Activated CD8-positive, alpha-beta T cell treated with anti-CD3 and anti-CD28 coated beads for 36 hours (primary cell): Measurements from ENCODE around the gene TXNDC2. TPM values are rescaled to one million over a fixed set of nuclear protein-coding genes. Genes with fewer than 3 reads are reported as not detected.
"Not testable (repeated sequence)": the region's sequence is repeated elsewhere in the genome, so short reads cannot be mapped to it uniquely, and the experiment has no call there.

Experiments used
- ATAC-seq: fragments of 200-7000 bp; cut with Tn5 transposase; one replicate; pipeline ENCODE4 v1.10.0; 2021; ENCODE audit warnings: mild to moderate bottlenecking, moderate library complexity
- CTCF ChIA-PET: fragments of 350-600 bp; sonication (Branson Sonifier 250); formaldehyde crosslinking; loops from one replicate; lab custom pipeline; 2021; ENCODE audit warnings: antibody characterized with exemption; lab: Charles Lee
- POLR2A ChIA-PET: fragments of 350-600 bp; sonication (Branson Sonifier 250); formaldehyde crosslinking; loops from one replicate; lab custom pipeline; 2021; ENCODE audit warnings: antibody characterized with exemption; lab: Charles Lee
- DNase-seq: peaks from one replicate; pipeline ENCODE4 v3.0.0-alpha.2; 2020
- H3K27ac Mint-ChIP-seq: one replicate; pipeline ENCODE4 v1.8.0; 2021; ENCODE audit warnings: mild to moderate bottlenecking, mixed read lengths
- H3K27me3 Mint-ChIP-seq: one replicate; pipeline ENCODE4 v1.8.0; 2021; ENCODE audit warnings: mixed read lengths
- H3K36me3 Mint-ChIP-seq: one replicate; pipeline ENCODE4 v1.8.0; 2021; ENCODE audit warnings: low read depth, mixed read lengths
- H3K4me1 Mint-ChIP-seq: one replicate; pipeline ENCODE4 v1.8.0; 2021; ENCODE audit warnings: low read depth, mixed read lengths
- H3K4me3 Mint-ChIP-seq: one replicate; pipeline ENCODE4 v1.8.0; 2021; ENCODE audit warnings: mild to moderate bottlenecking, moderate library complexity, mixed read lengths
- H3K9me3 Mint-ChIP-seq: one replicate; pipeline ENCODE4 v1.8.0; 2021; ENCODE audit warnings: mixed read lengths
- intact Hi-C: fragments of 100-400 bp; cut with micrococcal nuclease; formaldehyde crosslinking; loops from one replicate; pipeline ENCODE4 v1.10.0; 2022
- total RNA-seq, 2 experiments: library from RNA; stranded (reverse); gene quantifications; one replicate each; pipeline ENCODE4 v1.2.3, GENCODE V29; 2021
- TF ChIP-seq, protein P1 (sequence below): fragments of 200-600 bp; IDR thresholded peaks from one replicate; pipeline ENCODE4 v1.8.0; 2022; ENCODE audit warnings: antibody characterized with exemption, mild to moderate bottlenecking

The TXNDC2 gene
- total RNA-seq, 2 experiments from 2014 or later = not detected

DNA sequence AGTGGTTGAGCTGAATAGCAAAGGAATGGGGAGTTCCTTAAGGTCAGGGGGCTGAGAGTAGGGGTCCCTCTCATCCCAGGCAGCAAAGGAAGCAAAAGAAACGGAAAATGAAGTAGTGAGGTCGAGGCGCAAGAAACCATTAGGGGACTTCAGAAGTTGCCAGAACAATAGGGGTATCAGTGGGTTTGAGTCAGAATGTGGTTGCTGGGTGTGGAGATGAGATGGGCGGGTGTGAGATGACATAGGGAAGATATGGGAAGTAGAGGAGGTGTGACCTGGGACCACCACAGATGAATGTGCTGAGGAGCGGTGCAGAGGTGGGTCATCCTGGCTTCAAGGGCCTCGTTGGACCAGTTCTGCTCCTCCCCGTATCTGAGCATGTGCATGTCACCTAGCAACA is 14.9 kb downstream of the TXNDC2 start:
- H3K27me3 Mint-ChIP-seq = peaks cover 6% of the 10 kb centered on the region
- no peaks in the 10 kb centered on the region for H3K9me3 Mint-ChIP-seq
- POLR2A ChIA-PET = no interaction called here
- no peak overlapping the region for H3K27ac Mint-ChIP-seq
- peaks cover 9% of the 10 kb centered on the region for H3K4me1 Mint-ChIP-seq
- CTCF ChIA-PET = interaction anchor here (1.4 kb wide), 1 partner anchor 137 kb away, joined by 3 read pairs; no protein-coding TSS in a partner anchor
- TF ChIP-seq, protein P1, sequence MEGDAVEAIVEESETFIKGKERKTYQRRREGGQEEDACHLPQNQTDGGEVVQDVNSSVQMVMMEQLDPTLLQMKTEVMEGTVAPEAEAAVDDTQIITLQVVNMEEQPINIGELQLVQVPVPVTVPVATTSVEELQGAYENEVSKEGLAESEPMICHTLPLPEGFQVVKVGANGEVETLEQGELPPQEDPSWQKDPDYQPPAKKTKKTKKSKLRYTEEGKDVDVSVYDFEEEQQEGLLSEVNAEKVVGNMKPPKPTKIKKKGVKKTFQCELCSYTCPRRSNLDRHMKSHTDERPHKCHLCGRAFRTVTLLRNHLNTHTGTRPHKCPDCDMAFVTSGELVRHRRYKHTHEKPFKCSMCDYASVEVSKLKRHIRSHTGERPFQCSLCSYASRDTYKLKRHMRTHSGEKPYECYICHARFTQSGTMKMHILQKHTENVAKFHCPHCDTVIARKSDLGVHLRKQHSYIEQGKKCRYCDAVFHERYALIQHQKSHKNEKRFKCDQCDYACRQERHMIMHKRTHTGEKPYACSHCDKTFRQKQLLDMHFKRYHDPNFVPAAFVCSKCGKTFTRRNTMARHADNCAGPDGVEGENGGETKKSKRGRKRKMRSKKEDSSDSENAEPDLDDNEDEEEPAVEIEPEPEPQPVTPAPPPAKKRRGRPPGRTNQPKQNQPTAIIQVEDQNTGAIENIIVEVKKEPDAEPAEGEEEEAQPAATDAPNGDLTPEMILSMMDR = no peak
- DNase-seq (no peak), ATAC-seq (no peak)
- H3K4me3 Mint-ChIP-seq = no peak overlapping the region
- intact Hi-C loops = no loop called here
- H3K36me3 Mint-ChIP-seq = no peaks in the 10 kb centered on the region

DNA sequence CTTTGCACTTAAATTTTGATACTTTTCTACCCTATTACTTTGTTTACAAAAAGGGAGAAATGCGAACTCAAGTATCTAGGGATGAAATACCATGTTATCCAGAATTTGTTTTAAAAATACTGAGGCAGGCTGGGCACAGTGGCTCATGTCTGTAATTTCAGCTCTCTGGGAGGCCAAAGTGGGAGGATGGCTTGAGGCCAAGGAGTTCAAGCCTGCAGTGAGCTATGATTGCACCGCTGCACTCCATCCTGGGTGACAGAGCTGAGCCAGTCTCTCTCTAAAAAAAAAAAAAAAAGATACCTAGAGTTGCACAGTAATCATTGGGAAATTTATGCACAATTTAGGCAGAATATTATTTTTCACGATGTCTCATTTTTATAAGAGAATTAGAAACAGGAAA is 15.6 kb downstream of the TXNDC2 start:
- Mint-ChIP-seq H3K9me3 (no peaks in the 10 kb centered on the region), H3K36me3 (no peaks in the 10 kb centered on the region), H3K27ac (no peak overlapping the region), H3K4me1 (peaks cover 9% of the 10 kb centered on the region), H3K27me3 (peaks cover 10% of the 10 kb centered on the region), H3K4me3 (no peak overlapping the region)
- DNase-seq = no peak
- CTCF ChIA-PET = interaction anchor here (1.4 kb wide), 1 partner anchor 138 kb away, joined by 3 read pairs; no protein-coding TSS in a partner anchor
- intact Hi-C loops = no loop called here
- TF ChIP-seq, protein P1 = no peak
- no peak for ATAC-seq
- POLR2A ChIA-PET = interaction anchor here (0.7 kb wide), 1 partner anchor 190 kb away, joined by 3 read pairs; no protein-coding TSS in a partner anchor

- H3K36me3 Mint-ChIP-seq, CTCF ChIA-PET, H3K27me3 Mint-ChIP-seq, H3K4me3 Mint-ChIP-seq, POLR2A ChIA-PET, DNase-seq, H3K9me3 Mint-ChIP-seq, H3K4me1 Mint-ChIP-seq, H3K27ac Mint-ChIP-seq, ATAC-seq, intact Hi-C loops: not testable (repeated sequence)
Observed at GRCh38 chr18:9902264-9902663, 16.5 kb downstream of the TXNDC2 start.

GRCh38 chr18:9902832-9903231 is 17.1 kb downstream of the TXNDC2 start:
- CTCF ChIA-PET = no interaction called here
- POLR2A ChIA-PET = no interaction called here
- ATAC-seq (no peak), DNase-seq (no peak)
- H3K4me3 Mint-ChIP-seq = no peak overlapping the region
- H3K4me1 Mint-ChIP-seq = peaks cover 9% of the 10 kb centered on the region
- intact Hi-C loops = no loop called here
- TF ChIP-seq, protein P1 = no peak
- H3K9me3 Mint-ChIP-seq = no peaks in the 10 kb centered on the region
- H3K27me3 Mint-ChIP-seq = peaks cover 10% of the 10 kb centered on the region
- H3K36me3 Mint-ChIP-seq = no peaks in the 10 kb centered on the region
- H3K27ac Mint-ChIP-seq = no peak overlapping the region

DNA sequence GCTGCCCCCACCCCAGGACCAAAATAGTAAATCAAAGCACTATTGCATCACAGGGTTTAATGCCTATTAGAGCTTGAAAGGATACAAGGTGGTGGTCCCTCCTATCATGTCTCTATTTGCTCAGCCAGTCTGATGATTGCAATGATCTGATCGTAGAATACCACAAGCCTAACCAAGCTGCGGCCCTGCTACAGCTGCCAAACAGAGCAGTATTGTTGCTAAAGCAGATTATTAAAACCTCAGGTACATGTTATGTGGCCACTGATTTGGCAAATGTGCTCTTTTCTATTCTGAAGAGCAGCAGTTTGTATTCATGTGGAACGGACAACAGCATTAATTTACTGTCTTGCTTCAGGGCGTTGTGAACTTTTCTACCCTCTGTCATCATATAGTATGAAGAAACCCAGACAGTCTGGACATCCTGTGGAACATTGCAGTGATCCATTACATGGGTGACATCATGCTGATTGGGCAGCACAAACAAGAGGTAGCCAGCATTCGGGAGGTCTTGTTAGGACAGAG is 19.7 kb downstream of the TXNDC2 start:
- Mint-ChIP-seq H3K9me3 (no peaks in the 10 kb centered on the region), H3K4me3 (no peak overlapping the region), H3K36me3 (no peaks in the 10 kb centered on the region), H3K27me3 (peaks cover 11% of the 10 kb centered on the region), H3K27ac (no peak overlapping the region), H3K4me1 (no peaks in the 10 kb centered on the region)
- intact Hi-C loops = no loop called here
- CTCF ChIA-PET = interaction anchor here (1.3 to 1.4 kb wide), 2 partner anchors 8 to 35 kb away, joined by 3 read pairs; partner anchors contain the start of gene VAPA
- ATAC-seq = no peak
- TF ChIP-seq, protein P1 = no peak
- DNase-seq = no peak
- POLR2A ChIA-PET = interaction anchor here (0.7 kb wide), 1 partner anchor 1783 kb away, joined by 3 read pairs; no protein-coding TSS in a partner anchor
